Left lung (tissue), 10 donors: ENCODE data around the gene SH3D21. TPM values are rescaled to one million over a fixed set of nuclear protein-coding genes. Genes with fewer than 3 reads are reported as not detected.
A peak's percentile ranks its signal among the peaks of the same experiment; 100 is the strongest.

Experiments used
- ATAC-seq: fragments of 200-7000 bp; cut with Tn5 transposase; one replicate; pipeline ENCODE4 v1.9.1; 2020; ENCODE audit warnings: moderate library complexity
- DNase-seq, 4 donors: peaks; one replicate each; pipeline ENCODE4 v3.0.0-alpha.2; 2013 to 2020
- H3K27ac ChIP-seq, 2 donors: fragments of 200-600 bp; sonication (generic) in 1 of 2; one replicate each; pipeline versions ENCODE4 v1.5.0 to v1.8.0; 2020 to 2021
- H3K27me3 ChIP-seq, 2 donors: fragments of 200-600 bp; sonication (generic) in 1 of 2; one replicate each; pipeline versions ENCODE4 v1.5.0 to v1.8.0; 2020 to 2021
- H3K36me3 ChIP-seq, 2 donors: fragments of 200-600 bp; sonication (generic) in 1 of 2; one replicate each; pipeline versions ENCODE4 v1.5.0 to v1.8.0; 2020 to 2021
- H3K4me1 ChIP-seq, 2 donors: fragments of 200-600 bp; one replicate each; pipeline ENCODE4 v1.8.0; 2021
- H3K4me3 ChIP-seq, 2 donors: fragments of 200-600 bp; sonication (generic) in 1 of 2; one replicate each; pipeline versions ENCODE4 v1.5.0 to v1.8.0; 2020 to 2021; ENCODE audit warnings: mild to moderate bottlenecking in 1 of 2
- H3K9me3 ChIP-seq, 2 donors: fragments of 200-600 bp; sonication (generic) in 1 of 2; one replicate each; pipeline versions ENCODE4 v1.5.0 to v1.8.0; 2020 to 2021
- intact Hi-C, 2 donors: fragments of 100-400 bp; cut with DNase I; formaldehyde crosslinking; loops; one replicate each; pipeline versions ENCODE4 v1.11.2 to v1.14.2; 2022
- polyA plus RNA-seq, 6 donors: library from polyadenylated mRNA; unstranded; fragments of 120-200 nt; gene quantifications; one replicate each; pipeline ENCODE4 v1.2.1, GENCODE V29; 2013; ENCODE audit not compliant: insufficient read length in 6 of 6
- total RNA-seq, 2 donors: library from RNA; stranded (reverse); fragmentation: NEBNext Ultra II Directional; extraction: Animal tissue kit (Norgen Biotek cat#: 25700); gene quantifications; one replicate each; pipeline ENCODE4 v1.2.1, GENCODE V29; 2021
- TF ChIP-seq, protein P1 (sequence below), 2 donors: fragments of 200-600 bp; sonication (generic) in 1 of 2; IDR thresholded peaks; one replicate each; pipeline versions ENCODE4 v1.5.0 to v1.8.0; 2021; ENCODE audit warnings: antibody characterized with exemption in 2 of 2
- donor health status: DM: no; HTN: yes; CAD: no.
- donor health status: DM: no; HTN: no; CAD: no.

The SH3D21 gene
- total and polyA plus RNA-seq, 8 donors: 7.1 to 27.3 (median 18.4) TPM

DNA sequence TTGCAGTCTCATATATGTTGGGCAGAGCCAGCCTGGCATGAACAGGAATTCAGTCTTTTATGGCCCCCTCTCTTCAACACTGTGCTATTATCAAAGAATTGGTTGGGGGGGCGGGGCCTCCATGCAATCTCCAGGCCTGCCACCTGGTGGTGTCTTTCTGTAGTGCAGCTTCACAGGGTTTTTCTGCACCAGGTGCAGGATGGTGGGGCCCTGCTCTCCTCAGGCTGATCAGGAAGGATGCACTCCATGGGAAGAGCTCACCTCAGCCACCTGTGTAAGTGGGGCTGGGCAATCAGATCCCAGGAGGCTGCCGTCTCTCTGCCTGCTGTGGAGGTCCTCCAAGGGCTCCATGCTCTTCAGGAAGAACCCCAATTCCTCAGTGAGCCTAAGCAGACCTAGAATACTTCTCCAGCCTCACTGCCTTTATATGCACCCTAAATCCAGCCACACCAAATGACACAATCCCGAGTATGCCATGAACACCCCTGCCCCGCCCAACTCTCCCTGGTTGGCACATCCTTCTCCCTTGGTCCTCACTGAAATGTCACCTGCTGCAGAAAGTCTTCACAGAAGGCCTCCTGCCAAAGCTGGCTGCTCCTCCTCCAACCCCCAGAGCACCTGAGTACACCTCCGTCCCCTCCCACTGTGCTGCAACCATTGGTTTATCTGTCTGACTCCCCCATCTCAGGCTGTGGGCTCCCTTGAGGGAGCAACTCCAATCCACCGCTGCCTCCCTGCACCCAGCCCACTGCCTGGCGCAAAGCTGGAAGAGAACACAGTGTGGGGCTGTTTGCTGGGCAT, 63.1 kb downstream of the SH3D21 start:
- H3K27ac ChIP-seq: peak overlapping the region in 1 of 2 donors; percentile 96
- intact Hi-C loops: no loop called here
- no peaks in the 10 kb centered on the region for H3K9me3 ChIP-seq
- TF ChIP-seq, protein P1, sequence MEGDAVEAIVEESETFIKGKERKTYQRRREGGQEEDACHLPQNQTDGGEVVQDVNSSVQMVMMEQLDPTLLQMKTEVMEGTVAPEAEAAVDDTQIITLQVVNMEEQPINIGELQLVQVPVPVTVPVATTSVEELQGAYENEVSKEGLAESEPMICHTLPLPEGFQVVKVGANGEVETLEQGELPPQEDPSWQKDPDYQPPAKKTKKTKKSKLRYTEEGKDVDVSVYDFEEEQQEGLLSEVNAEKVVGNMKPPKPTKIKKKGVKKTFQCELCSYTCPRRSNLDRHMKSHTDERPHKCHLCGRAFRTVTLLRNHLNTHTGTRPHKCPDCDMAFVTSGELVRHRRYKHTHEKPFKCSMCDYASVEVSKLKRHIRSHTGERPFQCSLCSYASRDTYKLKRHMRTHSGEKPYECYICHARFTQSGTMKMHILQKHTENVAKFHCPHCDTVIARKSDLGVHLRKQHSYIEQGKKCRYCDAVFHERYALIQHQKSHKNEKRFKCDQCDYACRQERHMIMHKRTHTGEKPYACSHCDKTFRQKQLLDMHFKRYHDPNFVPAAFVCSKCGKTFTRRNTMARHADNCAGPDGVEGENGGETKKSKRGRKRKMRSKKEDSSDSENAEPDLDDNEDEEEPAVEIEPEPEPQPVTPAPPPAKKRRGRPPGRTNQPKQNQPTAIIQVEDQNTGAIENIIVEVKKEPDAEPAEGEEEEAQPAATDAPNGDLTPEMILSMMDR (IDR thresholded peaks at IDR 0.05): peak; percentile 91 to 95
- H3K36me3 ChIP-seq: peaks cover 0 to 16% of the 10 kb centered on the region in 2 donors
- DNase-seq: peak in 3 of 4 donors; percentile 65 to 72 (median 66)
- H3K27me3 ChIP-seq: no peaks in the 10 kb centered on the region
- H3K4me3 ChIP-seq: no peak overlapping the region
- ATAC-seq: peak; percentile 60
- H3K4me1 ChIP-seq: peaks cover 39 to 100% of the 10 kb centered on the region in 2 donors

Other genes with a start within 250 kb of the SH3D21 start
- 1 to 10 TPM in 1 of 2 donors, under 1 TPM in 1; 0.32 to 5.8 TPM for gene TEKT2, start 222.3 kb upstream of the SH3D21 start, total RNA-seq
- 10 to 100 TPM in 4 of 6 donors, 1 to 10 TPM in 2; 5.9 to 16.0 (median 12.8) TPM for gene TEKT2, start 222.3 kb upstream of the SH3D21 start, polyA plus RNA-seq
- 10 to 100 TPM; 26.3 to 27.9 TPM for gene ADPRS, start 217.5 kb upstream of the SH3D21 start, total RNA-seq
- 10 to 100 TPM; 27.2 to 30.4 (median 28.9) TPM for gene ADPRS, start 217.5 kb upstream of the SH3D21 start, polyA plus RNA-seq
- gene COL8A2, start 181.1 kb upstream of the SH3D21 start, total RNA-seq: 1 to 10 TPM; 7.0 to 8.4 TPM
- gene COL8A2, start 181.1 kb upstream of the SH3D21 start, polyA plus RNA-seq: 1 to 10 TPM in 1 of 6 donors, under 1 TPM in 5; 0.43 to 1.0 (median 0.91) TPM
- 10 to 100 TPM; 66.0 to 71.4 TPM for gene TRAPPC3, start 156.9 kb upstream of the SH3D21 start, total RNA-seq
- gene TRAPPC3, start 156.9 kb upstream of the SH3D21 start, polyA plus RNA-seq: 10 to 100 TPM; 45.5 to 57.1 (median 52.7) TPM
- gene MAP7D1, start 150.2 kb upstream of the SH3D21 start, total RNA-seq: 100 to 1,000 TPM; 123 to 147 TPM
- 10 to 100 TPM; 54.6 to 86.9 (median 71.3) TPM for gene MAP7D1, start 150.2 kb upstream of the SH3D21 start, polyA plus RNA-seq
- 10 to 100 TPM; 86.2 to 93.0 TPM for gene THRAP3, start 81.9 kb upstream of the SH3D21 start, total RNA-seq
- 100 to 1,000 TPM; 135 to 167 (median 151) TPM for gene THRAP3, start 81.9 kb upstream of the SH3D21 start, polyA plus RNA-seq
- 10 to 100 TPM; 34.2 to 34.7 TPM for gene EVA1B, start 17.3 kb downstream of the SH3D21 start, total RNA-seq
- gene EVA1B, start 17.3 kb downstream of the SH3D21 start, polyA plus RNA-seq: 10 to 100 TPM; 21.9 to 53.7 (median 36.1) TPM
- 10 to 100 TPM; 54.7 to 97.7 TPM for gene STK40, start 79.6 kb downstream of the SH3D21 start, total RNA-seq
- 10 to 100 TPM; 29.3 to 40.6 (median 33.2) TPM for gene STK40, start 79.6 kb downstream of the SH3D21 start, polyA plus RNA-seq
- gene LSM10, start 91.5 kb downstream of the SH3D21 start, total RNA-seq: 10 to 100 TPM; 33.5 to 41.4 TPM
- gene LSM10, start 91.5 kb downstream of the SH3D21 start, polyA plus RNA-seq: 10 to 100 TPM; 13.5 to 22.2 (median 17.6) TPM
- 10 to 100 TPM in 1 of 2 donors, 1 to 10 TPM in 1; 9.3 to 10.4 TPM for gene OSCP1, start 144.1 kb downstream of the SH3D21 start, total RNA-seq
- gene OSCP1, start 144.1 kb downstream of the SH3D21 start, polyA plus RNA-seq: 10 to 100 TPM; 13.5 to 23.4 (median 18.1) TPM
- 10 to 100 TPM; 62.7 to 84.2 TPM for gene MRPS15, start 158.0 kb downstream of the SH3D21 start, total RNA-seq
- gene MRPS15, start 158.0 kb downstream of the SH3D21 start, polyA plus RNA-seq: 10 to 100 TPM; 48.9 to 64.9 (median 54.3) TPM
- 100 to 1,000 TPM in 1 of 2 donors, 10 to 100 TPM in 1; 63.8 to 334 TPM for gene CSF3R, start 176.5 kb downstream of the SH3D21 start, total RNA-seq
- gene CSF3R, start 176.5 kb downstream of the SH3D21 start, polyA plus RNA-seq: 10 to 100 TPM in 3 of 6 donors, 1 to 10 TPM in 3; 5.7 to 11.3 (median 9.9) TPM